Mucosa of rectum (tissue), 2 donors: ENCODE results near the gene SNX24.

Experiments used
- H3K27ac ChIP-seq, 2 donors: one replicate each; pipeline ENCODE4 v1.7.0; 2013; ENCODE audit warnings: inconsistent platforms in 2 of 2, low read depth in 2 of 2, low read length in 2 of 2
- H3K27me3 ChIP-seq, 2 donors: one replicate each; pipeline ENCODE4 v1.7.0; 2013; ENCODE audit warnings: low read length in 2 of 2; ENCODE audit not compliant: control insufficient read depth in 2 of 2, insufficient read depth in 2 of 2
- H3K36me3 ChIP-seq, 2 donors: one replicate each; pipeline ENCODE4 v1.7.0; 2013; ENCODE audit warnings: low read length in 2 of 2; ENCODE audit not compliant: control insufficient read depth in 2 of 2, insufficient read depth in 2 of 2
- H3K4me1 ChIP-seq, 2 donors: one replicate each; pipeline ENCODE4 v1.7.0; 2013; ENCODE audit warnings: low read length in 2 of 2, mild to moderate bottlenecking in 1 of 2; ENCODE audit not compliant: control insufficient read depth in 2 of 2, insufficient read depth in 2 of 2
- H3K4me3 ChIP-seq, 2 donors: one replicate each; pipeline ENCODE4 v1.7.0; 2013; ENCODE audit warnings: low read length in 2 of 2
- H3K9ac ChIP-seq, 2 donors: one replicate each; pipeline ENCODE4 v1.7.0; 2013; ENCODE audit warnings: low read length in 2 of 2, low read depth in 1 of 2, mild to moderate bottlenecking in 1 of 2
- H3K9me3 ChIP-seq, 2 donors: one replicate each; pipeline ENCODE4 v1.7.0; 2013; ENCODE audit warnings: low read length in 2 of 2; ENCODE audit not compliant: control insufficient read depth in 2 of 2
- donor health status: healthy.
- donor health status: Normal muscosa, but diverticular disease.

Gene SNX24

GRCh38 chr5:122885891-122886290 is 40.5 kb downstream of the SNX24 start:
- Histone ChIP-seq H3K9me3 (no peaks in the 10 kb centered on the region), H3K4me3 (no peak overlapping the region), H3K27me3 (no peaks in the 10 kb centered on the region), H3K27ac (no peak overlapping the region), H3K9ac (no peak overlapping the region), H3K36me3 (no peaks in the 10 kb centered on the region), H3K4me1 (no peaks in the 10 kb centered on the region)

DNA sequence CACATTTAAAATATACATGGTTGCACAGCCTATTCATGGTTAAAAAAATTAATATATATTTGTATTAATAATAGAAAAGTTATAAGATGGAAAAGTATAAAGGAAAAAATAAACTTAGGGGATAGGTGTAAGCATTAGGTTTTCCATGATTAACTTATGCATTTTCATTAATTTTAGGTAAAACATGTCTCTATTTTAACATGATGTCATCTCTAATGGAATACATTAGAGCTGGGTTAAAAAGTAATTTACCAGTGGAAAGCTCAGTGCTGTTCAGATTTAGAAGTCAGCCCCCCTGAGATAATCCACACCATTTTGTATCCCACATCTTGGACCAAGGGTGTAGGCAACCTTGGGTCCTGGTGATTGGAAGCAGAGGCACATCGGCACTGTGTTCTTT is 49.7 kb downstream of the SNX24 start:
- Histone ChIP-seq H3K36me3 (no peaks in the 10 kb centered on the region), H3K4me3 (no peak overlapping the region), H3K9me3 (no peaks in the 10 kb centered on the region), H3K27me3 (no peaks in the 10 kb centered on the region), H3K4me1 (no peaks in the 10 kb centered on the region), H3K9ac (no peak overlapping the region), H3K27ac (no peak overlapping the region)

- Histone ChIP-seq H3K4me1 (no peaks in the 10 kb centered on the region), H3K9me3 (no peaks in the 10 kb centered on the region), H3K27me3 (no peaks in the 10 kb centered on the region), H3K36me3 (no peaks in the 10 kb centered on the region), H3K9ac (no peak overlapping the region), H3K4me3 (no peak overlapping the region), H3K27ac (no peak overlapping the region)
These were observed 51.3 kb downstream of the SNX24 start for GRCh38 chr5:122896598-122897282.

DNA sequence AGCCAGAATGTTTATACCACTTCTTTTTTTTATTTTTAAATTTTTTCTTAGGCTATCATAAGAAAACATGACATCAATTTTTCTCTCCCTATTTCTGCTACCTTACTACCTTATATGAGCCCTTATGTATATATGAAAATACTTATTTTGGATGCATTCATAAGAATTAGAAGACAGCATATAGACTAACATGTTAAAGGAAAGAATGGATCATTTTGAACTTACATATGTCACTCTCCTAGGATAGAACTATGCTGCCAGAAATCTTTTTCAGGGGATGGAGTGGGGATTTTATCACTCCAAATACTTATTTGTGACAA is 51.8 kb downstream of the SNX24 start:
- no peaks in the 10 kb centered on the region for H3K27me3 ChIP-seq
- no peak overlapping the region for H3K9ac ChIP-seq
- no peaks in the 10 kb centered on the region for H3K4me1 ChIP-seq
- no peaks in the 10 kb centered on the region for H3K36me3 ChIP-seq
- H3K27ac ChIP-seq = no peak overlapping the region
- no peaks in the 10 kb centered on the region for H3K9me3 ChIP-seq
- H3K4me3 ChIP-seq = no peak overlapping the region

- H3K4me1 ChIP-seq = no peaks in the 10 kb centered on the region
These were observed 55.9 kb downstream of the SNX24 start for GRCh38 chr5:122901346-122901745.

DNA sequence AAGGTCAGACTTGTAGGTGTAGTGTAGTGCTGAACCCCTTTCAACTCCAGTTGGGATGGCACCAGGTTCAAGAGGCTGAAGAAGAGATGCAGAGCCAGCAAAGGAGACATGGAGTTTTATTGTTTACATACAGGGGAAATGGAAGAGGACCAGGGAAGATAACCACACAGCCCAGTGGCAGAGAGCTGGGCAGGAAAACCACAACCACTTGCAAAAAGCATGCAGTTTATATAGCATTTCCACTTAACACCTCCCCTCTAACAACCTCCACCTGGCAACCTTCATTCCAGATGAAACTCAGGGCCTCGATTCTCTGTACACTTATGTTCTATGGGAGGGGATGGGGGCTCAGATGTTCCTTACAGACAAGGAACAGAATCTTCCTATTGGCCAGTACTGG is 56.9 kb downstream of the SNX24 start:
- no peaks in the 10 kb centered on the region for H3K27me3 ChIP-seq
- no peaks in the 10 kb centered on the region for H3K9me3 ChIP-seq
- no peak overlapping the region for H3K4me3 ChIP-seq
- no peaks in the 10 kb centered on the region for H3K36me3 ChIP-seq
- no peak overlapping the region for H3K9ac ChIP-seq
- no peaks in the 10 kb centered on the region for H3K4me1 ChIP-seq
- H3K27ac ChIP-seq = no peak overlapping the region

More at GRCh38 chr5:122901346-122901745, 55.9 kb downstream of the SNX24 start:
- H3K9ac ChIP-seq = no peak overlapping the region
- no peaks in the 10 kb centered on the region for H3K36me3 ChIP-seq
- no peaks in the 10 kb centered on the region for H3K27me3 ChIP-seq
- no peaks in the 10 kb centered on the region for H3K9me3 ChIP-seq
- H3K4me3 ChIP-seq = no peak overlapping the region
- H3K27ac ChIP-seq = no peak overlapping the region

DNA sequence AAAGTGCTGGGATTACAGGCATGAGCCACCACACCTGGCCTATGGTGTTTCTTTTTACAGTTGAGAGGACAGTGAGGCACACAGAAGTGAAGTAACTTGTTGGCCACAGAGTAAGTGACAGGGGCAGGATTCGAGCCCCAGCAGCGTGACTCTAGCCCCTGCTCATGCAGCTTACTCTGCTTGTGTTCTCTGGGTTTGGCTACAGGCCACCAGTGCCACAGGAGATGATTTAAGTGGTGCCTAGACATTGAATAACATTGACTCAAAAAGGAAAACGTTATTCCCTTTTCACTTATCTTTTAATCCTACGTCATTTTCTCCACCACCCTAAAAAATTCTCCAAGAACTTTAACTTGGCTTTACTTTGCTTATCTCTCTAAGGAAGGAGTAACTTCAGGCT is 61.4 kb downstream of the SNX24 start:
- no peaks in the 10 kb centered on the region for H3K36me3 ChIP-seq
- H3K27me3 ChIP-seq = no peaks in the 10 kb centered on the region
- H3K9ac ChIP-seq = no peak overlapping the region
- H3K4me3 ChIP-seq = no peak overlapping the region
- H3K9me3 ChIP-seq = no peaks in the 10 kb centered on the region
- H3K4me1 ChIP-seq = no peaks in the 10 kb centered on the region
- no peak overlapping the region for H3K27ac ChIP-seq

DNA sequence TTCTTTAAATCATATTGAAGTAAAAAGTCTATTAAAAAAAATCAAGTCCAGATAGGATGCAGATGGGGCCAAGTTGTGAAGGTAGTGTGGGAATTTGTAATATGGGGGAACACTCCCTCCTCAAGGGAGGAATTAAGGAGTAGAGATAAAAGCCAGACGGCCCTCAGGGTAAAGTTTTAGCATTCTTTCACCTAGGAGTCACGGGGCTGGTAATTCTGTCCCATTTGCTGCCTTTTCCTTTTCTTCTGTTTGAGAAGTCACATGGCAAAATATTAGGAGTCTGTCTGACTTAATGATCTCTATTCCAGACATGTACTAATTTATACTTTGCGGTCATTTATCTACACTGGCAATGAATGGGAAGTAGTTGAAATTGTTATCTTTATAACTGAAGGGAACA is 61.9 kb downstream of the SNX24 start:
- no peak overlapping the region for H3K27ac ChIP-seq
- H3K9me3 ChIP-seq = no peaks in the 10 kb centered on the region
- H3K36me3 ChIP-seq = no peaks in the 10 kb centered on the region
- H3K9ac ChIP-seq = no peak overlapping the region
- no peak overlapping the region for H3K4me3 ChIP-seq
- H3K27me3 ChIP-seq = no peaks in the 10 kb centered on the region
- H3K4me1 ChIP-seq = no peaks in the 10 kb centered on the region

- Histone ChIP-seq H3K36me3 (no peaks in the 10 kb centered on the region), H3K27me3 (no peaks in the 10 kb centered on the region), H3K4me1 (no peaks in the 10 kb centered on the region), H3K4me3 (no peak overlapping the region), H3K27ac (no peak overlapping the region), H3K9me3 (no peaks in the 10 kb centered on the region), H3K9ac (no peak overlapping the region)
These were observed 62.7 kb downstream of the SNX24 start for GRCh38 chr5:122908108-122908507.

DNA sequence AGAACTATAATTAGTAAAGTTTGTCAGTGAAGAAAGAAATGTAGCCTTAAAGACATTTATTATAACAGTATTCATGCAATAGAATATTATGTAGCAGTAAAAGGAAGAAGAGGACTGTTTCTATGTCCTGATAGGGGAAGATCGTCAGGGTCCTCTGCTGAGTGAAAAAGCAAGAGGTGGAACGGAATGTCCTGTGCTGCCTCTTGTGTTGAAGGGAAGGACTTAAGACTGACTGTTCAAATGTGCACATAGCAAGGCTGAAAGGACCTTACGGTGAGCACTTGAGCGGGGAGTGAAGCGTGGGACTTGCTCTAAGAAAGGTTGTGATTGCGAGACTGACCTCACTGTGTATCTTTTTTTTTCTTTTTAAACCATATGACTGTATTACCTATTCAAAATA is 63.2 kb downstream of the SNX24 start:
- H3K4me1 ChIP-seq = no peaks in the 10 kb centered on the region
- no peak overlapping the region for H3K4me3 ChIP-seq
- no peaks in the 10 kb centered on the region for H3K9me3 ChIP-seq
- H3K27ac ChIP-seq = no peak overlapping the region
- H3K36me3 ChIP-seq = no peaks in the 10 kb centered on the region
- no peak overlapping the region for H3K9ac ChIP-seq
- no peaks in the 10 kb centered on the region for H3K27me3 ChIP-seq
